Neural cell (in vitro differentiated cells): ENCODE measurements around the gene FTCDNL1.

Source experiments
- CTCF ChIP-seq: fragments of 450-650 bp; IDR thresholded peaks from 2 replicates; pipeline ENCODE4 v1.5.1; 2014; ENCODE audit warnings: antibody characterized with exemption, mild to moderate bottlenecking, moderate library complexity; ENCODE audit not compliant: poor library complexity, severe bottlenecking
- EP300 ChIP-seq: fragments of 450-650 bp; conservative IDR thresholded peaks from 2 replicates; pipeline ENCODE4 v1.6.1; 2014; ENCODE audit warnings: antibody characterized with exemption, mild to moderate bottlenecking, moderate library complexity; ENCODE audit not compliant: poor library complexity, severe bottlenecking
- MXI1 ChIP-seq: fragments of 450-650 bp; conservative IDR thresholded peaks from 2 replicates; pipeline ENCODE4 v1.6.1; 2014; ENCODE audit warnings: antibody characterized with exemption, mild to moderate bottlenecking; ENCODE audit not compliant: poor library complexity, severe bottlenecking
- POLR2AphosphoS5 ChIP-seq: IDR thresholded peaks from 2 replicates; pipeline ENCODE4 v1.6.1; 2012
- RAD21 ChIP-seq: fragments of 450-650 bp; conservative IDR thresholded peaks from 2 replicates; pipeline ENCODE4 v1.6.1; 2014; ENCODE audit warnings: antibody characterized with exemption, mild to moderate bottlenecking, moderate library complexity
- REST ChIP-seq: IDR thresholded peaks from 2 replicates; pipeline ENCODE4 v1.6.1; 2012; ENCODE audit warnings: borderline replicate concordance
- TAF1 ChIP-seq: IDR thresholded peaks from 2 replicates; pipeline ENCODE4 v1.6.1; 2012; ENCODE audit warnings: low read depth

DNA sequence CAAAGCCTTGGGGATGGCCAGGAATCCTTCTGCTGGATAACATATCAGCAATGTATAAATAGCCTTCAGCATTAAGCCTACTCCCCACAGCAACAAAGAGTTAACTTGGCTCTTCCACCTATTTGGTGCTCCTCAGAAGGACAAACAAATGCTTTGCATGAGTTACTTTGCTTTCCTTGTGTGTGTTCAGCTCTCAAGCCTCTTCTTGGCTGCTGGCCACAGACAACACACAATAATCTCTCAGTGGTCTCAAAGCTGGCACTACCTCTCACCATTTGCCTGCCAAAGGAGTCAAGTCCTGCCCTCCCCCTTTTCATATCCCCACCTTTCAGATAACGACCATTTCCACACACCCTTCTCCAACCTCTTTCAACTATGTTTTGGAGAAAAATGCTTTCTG, 17.5 kb downstream of the FTCDNL1 start:
- TF ChIP-seq CTCF (no peak), TAF1 (no peak), MXI1 (no peak), POLR2AphosphoS5 (no peak), EP300 (no peak), REST (no peak), RAD21 (no peak)
